ENCODE data around the gene AWAT1.

AWAT1 gene

GRCh38 chrX:70289168-70289792, 54.8 kb downstream of the AWAT1 start:
- DNase-seq (ENCODE audit: low spot score): no peak
- TF ChIP-seq CTCF (IDR thresholded peaks at IDR 0.05; ENCODE audit: extremely low read depth, missing control alignments): no peak

Data from GM20000 (cell line).